AG20443 (cell line): Measurements from ENCODE around the gene ZNF691.
"Not testable (repeated sequence)": the region's sequence is repeated elsewhere in the genome, so short reads cannot be mapped to it uniquely, and the experiment has no call there.

Source experiments
- DNase-seq: peaks from one replicate; pipeline ENCODE4 v3.0.0; 2012; ENCODE audit warnings: low spot score, mixed read lengths

ZNF691 gene, protein sequence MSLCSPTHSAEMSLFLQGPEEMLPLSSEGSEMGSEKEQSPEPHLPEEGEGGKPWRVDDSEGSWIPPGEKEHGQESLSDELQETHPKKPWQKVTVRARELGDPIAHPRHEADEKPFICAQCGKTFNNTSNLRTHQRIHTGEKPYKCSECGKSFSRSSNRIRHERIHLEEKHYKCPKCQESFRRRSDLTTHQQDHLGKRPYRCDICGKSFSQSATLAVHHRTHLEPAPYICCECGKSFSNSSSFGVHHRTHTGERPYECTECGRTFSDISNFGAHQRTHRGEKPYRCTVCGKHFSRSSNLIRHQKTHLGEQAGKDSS

GRCh38 chr1:42846257-42847110, at the start of gene ZNF691:
Gene ZNF691 (plus strand): TSS chr1:42846613. CDS start chr1:42849659, 3,046 bp downstream.
- peak; percentile 99 for DNase-seq

GRCh38 chr1:42797414-42797813, 49.0 kb upstream of the ZNF691 start:
- no peak for DNase-seq

DNA sequence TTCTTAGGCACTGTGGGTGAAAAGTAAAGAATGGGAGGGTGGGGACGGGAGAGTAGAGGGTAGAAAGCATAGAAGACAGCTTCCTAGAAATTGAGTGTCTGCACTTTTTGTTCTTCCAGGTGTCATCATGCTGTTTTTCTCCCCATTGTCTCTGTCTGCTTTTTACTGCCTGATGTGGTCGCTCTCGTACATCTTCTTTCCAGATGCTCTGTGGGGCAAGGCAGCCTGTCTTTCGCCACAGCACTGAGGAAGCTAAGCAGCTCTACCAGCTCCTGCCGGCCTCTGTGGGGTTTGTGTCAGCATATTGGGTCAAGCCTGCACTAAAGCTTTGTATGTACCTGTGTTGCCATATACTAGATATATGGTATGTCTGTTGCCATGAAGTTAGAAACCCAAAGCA, 48.4 kb upstream of the ZNF691 start:
- no peak for DNase-seq

DNA sequence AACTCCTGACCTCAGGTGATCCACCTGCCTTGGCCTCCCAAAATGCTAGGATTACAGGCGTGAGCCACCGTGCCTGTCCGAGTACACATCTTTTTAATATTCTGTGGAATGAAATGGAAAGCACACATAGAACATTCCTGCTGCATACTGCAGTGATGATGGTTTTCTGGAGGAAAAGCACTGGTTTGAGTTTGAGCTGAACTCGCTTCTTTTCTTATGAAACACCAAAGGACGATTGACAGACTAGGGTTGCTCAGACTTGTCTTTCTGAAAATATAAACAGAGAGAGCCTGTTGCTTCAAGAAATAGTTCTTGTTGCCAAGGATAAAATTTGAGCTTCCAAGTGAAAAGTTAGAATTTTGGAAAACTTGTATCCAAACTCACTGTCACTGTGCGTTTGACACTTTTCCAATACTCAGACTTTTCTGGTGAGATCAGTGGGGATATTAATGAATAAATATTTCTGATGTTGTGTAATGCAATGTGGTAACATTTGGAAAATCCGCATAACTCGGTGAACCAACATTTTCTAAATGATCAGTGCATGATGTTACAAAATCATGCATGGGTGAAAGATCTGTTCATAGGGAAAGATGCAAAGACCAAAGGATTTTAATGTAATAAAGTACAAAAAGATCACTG, 44.5 kb upstream of the ZNF691 start:
- DNase-seq: peak; percentile 54

- no peak for DNase-seq
Observed at GRCh38 chr1:42806171-42806570, 40.2 kb upstream of the ZNF691 start.

GRCh38 chr1:42806593-42806992, 39.8 kb upstream of the ZNF691 start:
- no peak for DNase-seq

GRCh38 chr1:42807056-42807668, 39.3 kb upstream of the ZNF691 start:
- no peak for DNase-seq

- not testable (repeated sequence) for DNase-seq
Observed at GRCh38 chr1:42814815-42815214, 31.6 kb upstream of the ZNF691 start.

- no peak for DNase-seq
Observed at GRCh38 chr1:42815941-42816584, 30.4 kb upstream of the ZNF691 start.

DNA sequence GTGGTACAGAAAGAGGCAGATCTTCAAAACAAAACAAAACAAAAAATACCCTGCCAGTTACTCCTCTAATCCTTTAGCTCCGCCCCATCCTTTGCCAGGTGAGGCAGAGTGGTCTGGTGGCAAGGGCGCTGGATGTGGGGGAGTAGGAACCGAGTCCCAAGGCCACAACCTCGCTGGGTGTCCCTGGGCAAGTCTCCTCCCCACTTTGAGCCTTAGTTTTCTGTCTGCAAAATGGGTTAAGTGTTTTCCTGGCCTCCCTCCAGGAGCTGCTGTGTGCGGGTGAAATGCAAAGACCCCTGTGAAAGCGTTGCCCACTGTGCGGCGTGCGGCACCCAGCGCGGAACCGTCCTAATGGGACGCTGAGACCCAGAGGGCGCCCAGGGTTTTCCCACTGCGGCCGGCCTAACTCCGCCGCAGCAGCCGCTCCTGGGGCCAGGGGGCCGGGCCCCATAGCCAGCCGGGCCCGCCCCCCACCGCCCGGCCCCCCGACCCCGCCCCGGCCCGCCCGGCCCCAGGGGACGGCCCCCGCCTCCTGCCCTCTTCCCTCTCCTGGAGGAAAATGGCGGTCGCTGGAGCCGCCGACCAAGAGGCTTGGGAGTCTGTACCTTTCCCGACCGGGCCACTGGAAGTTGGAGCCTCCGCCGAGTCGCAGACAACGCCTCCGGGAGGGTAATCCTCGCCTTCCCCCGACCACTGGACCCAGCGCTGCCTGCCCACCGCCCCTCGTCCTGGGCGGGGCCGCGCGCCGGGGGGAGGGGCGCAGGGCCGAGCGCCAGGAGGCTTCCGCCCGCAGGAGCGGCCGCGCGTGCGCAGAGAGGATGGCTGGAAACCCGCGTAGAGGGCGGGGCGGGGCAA, 29.6 kb upstream of the ZNF691 start, which contains the start of the genes ERMAP and SVBP:
ERMAP (plus strand) TSS at position 538 of the 855 bp plus-strand sequence. CDS start 13,327 bp downstream, outside the sequence.
SVBP (minus strand) TSS at position 813 of the 855 bp plus-strand sequence. CDS start 853 bp downstream, outside the sequence.
- DNase-seq: peak; percentile 99

- no peak for DNase-seq
Observed at GRCh38 chr1:42817440-42817767, 29.0 kb upstream of the ZNF691 start.

DNA sequence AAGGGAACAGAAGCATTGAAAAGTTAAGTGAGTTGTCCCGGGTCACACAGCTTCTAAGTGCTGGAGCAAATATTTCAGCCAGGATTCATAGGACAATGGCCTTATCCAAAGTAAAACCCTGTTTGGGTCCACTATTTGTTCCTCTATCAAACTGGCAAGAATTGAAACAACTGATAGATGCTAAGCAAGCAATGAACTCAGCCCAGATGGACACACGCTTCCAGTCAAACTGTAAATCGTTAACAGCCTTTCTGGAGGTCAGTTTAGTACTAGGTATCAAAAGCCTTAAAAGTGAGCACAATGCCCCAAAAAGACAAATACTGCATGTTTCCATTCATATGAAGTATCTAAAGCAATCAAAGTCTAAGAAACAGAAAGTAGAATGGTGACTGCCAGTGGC, 28.4 kb upstream of the ZNF691 start:
- no peak for DNase-seq

GRCh38 chr1:42820813-42821212, 25.6 kb upstream of the ZNF691 start:
- no peak for DNase-seq

GRCh38 chr1:42821690-42822089, 24.7 kb upstream of the ZNF691 start:
- DNase-seq: no peak

GRCh38 chr1:42822800-42823392, 23.5 kb upstream of the ZNF691 start:
- peak; percentile 28 for DNase-seq

DNA sequence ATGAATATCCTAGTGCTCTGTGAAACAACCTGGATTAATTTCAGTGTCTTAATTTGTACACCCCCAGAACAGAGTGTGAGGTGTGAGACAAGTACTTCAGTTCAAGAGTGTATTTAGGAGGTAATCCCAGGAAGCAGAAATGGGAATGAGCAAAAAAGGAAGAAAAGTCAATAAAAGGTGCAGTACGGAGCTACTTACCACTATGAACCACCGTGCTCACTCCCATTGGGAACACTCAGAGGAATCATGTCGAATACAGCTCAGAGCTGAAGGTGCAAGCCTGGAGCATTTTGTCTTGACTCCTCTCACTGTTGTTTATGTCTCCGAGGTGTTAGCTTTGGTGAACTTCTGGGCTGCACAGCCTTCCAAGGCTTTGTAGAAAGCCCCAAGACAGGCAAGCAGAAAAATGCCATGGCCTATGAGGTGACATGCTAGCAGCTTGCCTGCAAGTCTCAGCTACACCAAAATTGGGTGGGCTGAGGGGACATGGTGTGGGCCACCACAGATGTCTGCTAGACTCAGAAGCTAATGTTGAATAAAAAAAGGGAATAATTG, 21.9 kb upstream of the ZNF691 start:
- no peak for DNase-seq

DNA sequence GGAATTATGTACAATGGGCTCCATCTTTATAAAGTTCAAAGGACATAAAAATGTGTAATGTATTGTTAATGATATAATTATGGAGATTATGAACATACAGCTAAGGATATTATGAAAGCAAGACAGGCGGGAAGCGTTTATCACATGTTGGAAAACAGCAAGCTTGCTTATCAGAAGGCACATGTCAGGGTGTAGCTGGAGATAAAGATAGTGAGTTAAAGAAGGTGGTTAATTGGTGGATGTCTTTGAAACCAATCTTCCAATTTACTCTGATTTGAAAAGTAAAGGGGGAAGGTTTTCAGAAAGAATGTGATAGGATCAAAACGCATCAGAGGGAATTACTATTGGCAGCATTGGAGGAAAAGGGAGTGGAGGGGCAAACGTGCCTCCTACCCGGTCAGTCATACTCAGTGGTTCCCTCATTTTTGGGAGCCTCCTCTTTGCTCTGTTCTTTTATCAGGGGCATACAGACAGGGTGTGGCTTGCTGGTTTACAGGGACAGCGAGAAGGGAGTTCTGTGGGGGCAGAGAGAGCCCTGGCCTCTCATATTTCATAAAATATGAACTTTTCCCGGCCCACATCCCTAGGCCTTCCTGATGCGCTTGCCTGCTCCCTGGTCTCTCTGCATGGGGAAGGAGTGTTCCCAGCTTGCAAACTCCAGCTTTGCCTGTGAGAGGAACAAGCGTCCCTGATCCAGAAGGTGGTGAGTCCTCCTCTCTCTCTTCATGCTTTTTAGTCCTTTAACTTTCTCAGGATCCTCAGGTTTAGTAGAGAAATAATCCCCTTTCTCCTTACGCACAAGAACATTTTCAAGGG, 21.2 kb upstream of the ZNF691 start:
- DNase-seq: no peak

- no peak for DNase-seq
Observed at GRCh38 chr1:42830631-42831030, 15.8 kb upstream of the ZNF691 start.

- no peak for DNase-seq
Observed at GRCh38 chr1:42831273-42831672, 15.1 kb upstream of the ZNF691 start.
